PC-3 (cell line): ENCODE data around the gene ZDHHC8.
A peak's percentile ranks its signal among the peaks of the same experiment; 100 is the strongest.

Experiments
- CTCF ChIP-seq: fragments of 300-600 bp; sonication (generic); conservative IDR thresholded peaks from 2 replicates; pipeline ENCODE4 v1.5.1; 2017; ENCODE audit warnings: antibody characterized with exemption, low read depth, mild to moderate bottlenecking, low read length
- EZH2phosphoT487 ChIP-seq: fragments of 300-600 bp; sonication (generic); IDR thresholded peaks from 2 replicates; pipeline ENCODE4 v1.6.1; 2018; ENCODE audit warnings: mild to moderate bottlenecking, antibody characterized with exemption, low read length, borderline replicate concordance

GRCh38 chr22:20084547-20085413 is 46.8 kb upstream of the ZDHHC8 start:
- peak; percentile 51; the same call in 1 of the 2 replicates for TF ChIP-seq CTCF
- TF ChIP-seq EZH2phosphoT487, result no peak
